H9 (cell line): ENCODE results near the gene CLN3. TPM values are rescaled to one million over a fixed set of nuclear protein-coding genes. Genes with fewer than 3 reads are reported as not detected.
"Not testable (repeated sequence)": the region's sequence is repeated elsewhere in the genome, so short reads cannot be mapped to it uniquely, and the experiment has no call there.

ENCODE experiments used
- DNase-seq: peaks from one replicate; pipeline ENCODE4 v3.0.0-alpha.2; 2017
- H2AFZ ChIP-seq: one replicate; pipeline ENCODE4 v1.6.1; 2013; ENCODE audit warnings: mild to moderate bottlenecking, low read length, control low read depth, moderate library complexity
- H2AK5ac ChIP-seq: 2 replicates; pipeline ENCODE4 v1.6.1; 2013; ENCODE audit warnings: low read length, control low read depth, mixed read lengths; ENCODE audit not compliant: insufficient read length
- H2BK120ac ChIP-seq: one replicate; pipeline ENCODE4 v1.6.1; 2013; ENCODE audit warnings: low read depth, mild to moderate bottlenecking, low read length, control low read depth, inconsistent platforms; ENCODE audit not compliant: poor library complexity, severe bottlenecking
- H2BK12ac ChIP-seq: 2 replicates; pipeline ENCODE4 v1.6.1; 2013; ENCODE audit warnings: low read length, control low read depth, mixed read lengths, low read depth; ENCODE audit not compliant: insufficient read length
- H2BK15ac ChIP-seq: 2 replicates; pipeline ENCODE4 v1.6.1; 2013; ENCODE audit warnings: low read depth, low read length, control low read depth
- H2BK20ac ChIP-seq: one replicate; pipeline ENCODE4 v1.6.1; 2013; ENCODE audit warnings: low read depth, mild to moderate bottlenecking, low read length, control low read depth, inconsistent platforms; ENCODE audit not compliant: poor library complexity, severe bottlenecking
- H2BK5ac ChIP-seq: 2 replicates; pipeline ENCODE4 v1.6.1; 2013; ENCODE audit warnings: low read length, control low read depth, mixed read lengths; ENCODE audit not compliant: insufficient read length
- H3K14ac ChIP-seq: 2 replicates; pipeline ENCODE4 v1.6.1; 2013; ENCODE audit warnings: low read length, control low read depth; ENCODE audit not compliant: insufficient read depth
- H3K18ac ChIP-seq: 2 replicates; pipeline ENCODE4 v1.6.1; 2013; ENCODE audit warnings: low read depth, mild to moderate bottlenecking, mixed read lengths, low read length, control low read depth; ENCODE audit not compliant: insufficient read length
- H3K23ac ChIP-seq: 2 replicates; pipeline ENCODE4 v1.6.1; 2013; ENCODE audit warnings: low read length, control low read depth, mixed read lengths, low read depth; ENCODE audit not compliant: insufficient read length
- H3K23me2 ChIP-seq: 2 replicates; pipeline ENCODE4 v1.6.1; 2013; ENCODE audit warnings: low read depth, mild to moderate bottlenecking, mixed read lengths, low read length, control low read depth; ENCODE audit not compliant: insufficient read length, poor library complexity, severe bottlenecking
- H3K27ac ChIP-seq: 2 replicates; pipeline ENCODE4 v1.5.1; 2013; ENCODE audit warnings: low read length, control low read depth, mixed read lengths, low read depth; ENCODE audit not compliant: insufficient read length
- H3K27me3 ChIP-seq: 2 replicates; pipeline ENCODE4 v1.6.1; 2013; ENCODE audit warnings: low read length, control low read depth, inconsistent platforms; ENCODE audit not compliant: insufficient read depth
- H3K4ac ChIP-seq: 2 replicates; pipeline ENCODE4 v1.6.1; 2013; ENCODE audit warnings: low read depth, mild to moderate bottlenecking, control low read depth, inconsistent platforms, low read length, moderate library complexity
- H3K4me1 ChIP-seq: 2 replicates; pipeline ENCODE4 v1.6.1; 2013; ENCODE audit warnings: low read length, control low read depth, inconsistent platforms; ENCODE audit not compliant: insufficient read depth
- H3K4me2 ChIP-seq: 2 replicates; pipeline ENCODE4 v1.6.1; 2013; ENCODE audit warnings: low read length, control low read depth, mixed read lengths; ENCODE audit not compliant: insufficient read length, insufficient read depth
- H3K56ac ChIP-seq: 2 replicates; pipeline ENCODE4 v1.6.1; 2013; ENCODE audit warnings: low read depth, mild to moderate bottlenecking, mixed read lengths, low read length, control low read depth; ENCODE audit not compliant: insufficient read length
- H3K79me1 ChIP-seq: 2 replicates; pipeline ENCODE4 v1.6.1; 2013; ENCODE audit warnings: low read depth, mild to moderate bottlenecking, moderate library complexity, low read length, control low read depth, inconsistent platforms; ENCODE audit not compliant: insufficient read depth, poor library complexity, severe bottlenecking
- H3K79me2 ChIP-seq: 2 replicates; pipeline ENCODE4 v1.6.1; 2013; ENCODE audit warnings: low read length, control low read depth, inconsistent platforms; ENCODE audit not compliant: insufficient read depth
- H3K9ac ChIP-seq: 2 replicates; pipeline ENCODE4 v1.6.1; 2013; ENCODE audit warnings: low read length, control low read depth, mixed read lengths; ENCODE audit not compliant: insufficient read length; ENCODE audit errors: extremely low read depth
- H3K9me3 ChIP-seq: one replicate; pipeline ENCODE4 v1.6.1; 2013; ENCODE audit warnings: low read depth, low read length, inconsistent platforms; ENCODE audit not compliant: control insufficient read depth
- H3T11ph ChIP-seq: one replicate; pipeline ENCODE4 v1.6.1; 2013; ENCODE audit warnings: mild to moderate bottlenecking, low read length, control low read depth, inconsistent platforms
- H4K20me1 ChIP-seq: one replicate; pipeline ENCODE4 v1.6.1; 2013; ENCODE audit not compliant: control insufficient read depth, insufficient read length, insufficient read depth
- H4K5ac ChIP-seq: 2 replicates; pipeline ENCODE4 v1.6.1; 2013; ENCODE audit warnings: low read depth, mild to moderate bottlenecking, mixed read lengths, low read length, control low read depth; ENCODE audit not compliant: insufficient read length
- H4K8ac ChIP-seq: replicated peaks from 2 replicates; pipeline ENCODE4 v1.6.1; 2013; ENCODE audit warnings: low read length, control low read depth, mixed read lengths, low read depth; ENCODE audit not compliant: insufficient read length
- H4K91ac ChIP-seq: 2 replicates; pipeline ENCODE4 v1.6.1; 2013; ENCODE audit warnings: low read depth, mild to moderate bottlenecking, moderate library complexity, mixed read lengths, low read length, control low read depth; ENCODE audit not compliant: insufficient read length
- H3K27ac Mint-ChIP-seq, 3 experiments: 2 replicates in 2 of 3; 3 replicates in 1 of 3; pipeline ENCODE4 v1.8.0; 2020 to 2021; ENCODE audit warnings: mixed read lengths in 3 of 3, mild to moderate bottlenecking in 1 of 3, moderate library complexity in 1 of 3
- H3K27me3 Mint-ChIP-seq: 2 replicates; pipeline ENCODE4 v1.8.0; 2021; ENCODE audit warnings: low read depth, mild to moderate bottlenecking, moderate library complexity, mixed read lengths
- H3K36me3 Mint-ChIP-seq, 3 experiments: 2 replicates in 2 of 3; 3 replicates in 1 of 3; pipeline ENCODE4 v1.8.0; 2020 to 2021; ENCODE audit warnings: low read depth in 3 of 3, mixed read lengths in 3 of 3; ENCODE audit not compliant: insufficient read depth in 1 of 3
- H3K4me1 Mint-ChIP-seq, 2 experiments: 2 replicates each; pipeline ENCODE4 v1.8.0; 2020; ENCODE audit warnings: mixed read lengths in 2 of 2
- H3K4me3 Mint-ChIP-seq, 2 experiments: 2 replicates in 1 of 2; 3 replicates in 1 of 2; pipeline ENCODE4 v1.8.0; 2020 to 2021; ENCODE audit warnings: mild to moderate bottlenecking in 2 of 2, mixed read lengths in 2 of 2, moderate library complexity in 1 of 2
- H3K9me3 Mint-ChIP-seq, 2 experiments: 2 replicates in 1 of 2; 3 replicates in 1 of 2; pipeline ENCODE4 v1.8.0; 2020; ENCODE audit warnings: mild to moderate bottlenecking in 2 of 2, mixed read lengths in 2 of 2, moderate library complexity in 1 of 2
- WGBS: extraction: QIAGEN DNeasy Blood & Tissue Kit; methylation state at CpG from one replicate; pipeline ENCODE4 v1.1.7; 2013; ENCODE audit warnings: missing lambda C conversion rate, low lambda C conversion rate, mixed read lengths; ENCODE audit not compliant: insufficient read length; ENCODE audit errors: extremely low coverage; 5-methylcytosine and 5-hydroxymethylcytosine counted together
- total RNA-seq: library from RNA; stranded (reverse); gene quantifications from 2 replicates; pipeline ENCODE4 v1.2.1, GENCODE V29; 2021

The CLN3 gene
- total RNA-seq, 1 experiment from 2014 or later: 21.4 TPM

DNA sequence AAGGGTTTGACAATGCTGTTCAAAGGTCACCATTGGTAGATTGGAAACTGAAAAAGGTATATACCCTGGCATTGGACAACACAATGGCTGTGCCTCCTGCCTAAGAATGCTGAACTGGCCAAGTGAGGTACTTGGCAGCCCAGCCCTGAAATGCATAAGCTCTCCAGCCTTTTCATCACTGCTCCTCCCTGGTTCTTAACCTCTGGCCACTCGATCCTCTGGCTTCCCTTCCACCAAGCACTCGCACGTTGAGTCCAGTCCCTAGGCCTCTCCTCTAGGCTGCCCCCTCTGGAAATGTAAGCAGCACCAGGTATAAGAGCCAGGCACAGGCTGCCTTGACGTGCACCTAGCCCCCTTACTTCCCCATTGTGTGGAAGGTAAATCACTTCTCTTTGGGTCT lies 45.5 kb downstream of the CLN3 start:
- H3K27me3 Mint-ChIP-seq, H3K9me3 ChIP-seq, H3K23me2 ChIP-seq, H3K23ac ChIP-seq, DNase-seq, H4K91ac ChIP-seq, H3K27ac ChIP-seq, H4K8ac ChIP-seq, H2BK12ac ChIP-seq, H3K4me3 Mint-ChIP-seq, H2BK15ac ChIP-seq, H4K5ac ChIP-seq, H3K27me3 ChIP-seq, H3K4me2 ChIP-seq, H3T11ph ChIP-seq, H4K20me1 ChIP-seq, H3K79me2 ChIP-seq, H3K4ac ChIP-seq, H3K27ac Mint-ChIP-seq, H2BK20ac ChIP-seq, H2BK120ac ChIP-seq, H3K14ac ChIP-seq, H2BK5ac ChIP-seq, H3K9ac ChIP-seq, H3K18ac ChIP-seq, H3K9me3 Mint-ChIP-seq, H2AFZ ChIP-seq, H3K4me1 Mint-ChIP-seq, H3K4me1 ChIP-seq, H3K36me3 Mint-ChIP-seq, H3K56ac ChIP-seq, H2AK5ac ChIP-seq, H3K79me1 ChIP-seq: not testable (repeated sequence)
- no CpG with 5 or more reads among the region's 4 CpGs for WGBS

DNA sequence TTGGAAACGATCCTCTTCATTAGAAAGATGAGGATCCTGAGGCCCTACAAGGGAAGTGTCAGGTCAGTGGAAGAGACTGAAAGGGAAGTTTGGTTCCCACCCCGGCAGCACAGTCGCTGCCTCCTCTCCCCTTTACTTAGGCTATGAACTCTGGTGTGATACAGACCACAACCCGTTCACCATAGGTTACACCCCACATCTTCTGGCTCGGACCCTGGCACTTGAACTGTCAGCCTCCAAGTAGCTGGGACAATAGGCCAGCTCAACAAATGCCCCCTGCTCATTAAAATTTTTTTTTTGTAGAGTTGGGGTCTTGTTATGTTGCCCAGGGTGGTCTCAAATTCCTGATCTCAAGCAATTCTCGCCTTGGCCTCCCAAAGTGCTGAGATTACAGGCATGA lies 47.9 kb downstream of the CLN3 start:
- not testable (repeated sequence) for H2AFZ ChIP-seq, DNase-seq, H3K23me2 ChIP-seq, H3K27me3 Mint-ChIP-seq, H2BK5ac ChIP-seq, H3T11ph ChIP-seq, H4K91ac ChIP-seq, H3K9me3 Mint-ChIP-seq, H2BK20ac ChIP-seq, H3K4me2 ChIP-seq, H4K5ac ChIP-seq, H2BK15ac ChIP-seq, H4K8ac ChIP-seq, H3K23ac ChIP-seq, H3K18ac ChIP-seq, H2AK5ac ChIP-seq, H3K4me3 Mint-ChIP-seq, H3K56ac ChIP-seq, H3K4ac ChIP-seq, H3K27me3 ChIP-seq, H4K20me1 ChIP-seq, H3K36me3 Mint-ChIP-seq, H3K9me3 ChIP-seq, H3K9ac ChIP-seq, H3K14ac ChIP-seq, H3K79me2 ChIP-seq, H2BK12ac ChIP-seq, H3K27ac ChIP-seq, H2BK120ac ChIP-seq, H3K4me1 Mint-ChIP-seq, H3K27ac Mint-ChIP-seq, H3K79me1 ChIP-seq, H3K4me1 ChIP-seq
- WGBS: no CpG with 5 or more reads among the region's 6 CpGs
